ENCODE results near the gene OLFM1. TPM values are rescaled to one million over a fixed set of nuclear protein-coding genes. Genes with fewer than 3 reads are reported as not detected.

OLFM1 gene
- total and polyA plus RNA-seq, 9 of the 15 experiments (the other 6 are each of a cell fraction or from before 2014, with no cell fraction given): not detected

GRCh38 chr9:135081264-135081660, 6.2 kb upstream of the OLFM1 start:
- no peak overlapping the region for H3K4me3 ChIP-seq
- no peak overlapping the region for H3K27ac ChIP-seq (ENCODE audit: extremely low read depth, low read depth, low read length)
- no peak overlapping the region for H3K9ac ChIP-seq (ENCODE audit: insufficient read depth in 1 of 2, low read depth in 2 of 2, low read length in 2 of 2)
- in situ Hi-C loops (cut with MboI) (no loop called here), intact Hi-C loops (cut with micrococcal nuclease) (no loop called here)
- no peak overlapping the region for H2AFZ ChIP-seq (ENCODE audit: low read depth, low read length)
- no peaks in the 10 kb centered on the region for H3K79me2 ChIP-seq (ENCODE audit: control insufficient read depth, insufficient read depth, low read length)
- BruUV-seq (replicated peaks): no TSS peak
- H3K9me3 ChIP-seq (replicated peaks; ENCODE audit: control insufficient read depth, insufficient read depth, low read depth, low read length): no peaks in the 10 kb centered on the region
- ATAC-seq (no peak), DNase-seq (ENCODE audit: extremely low read depth in 1 of 4, low spot score in 3 of 4) (no peak), FAIRE-seq (no peak)
- no peak overlapping the region for H3K4me2 ChIP-seq (ENCODE audit: insufficient read depth, low read length)
- H3K4me1 ChIP-seq (replicated peaks in 1 of 2; ENCODE audit: control insufficient read depth in 2 of 2, insufficient read depth in 2 of 2, low read length in 2 of 2): peaks cover 0 to 2% of the 10 kb centered on the region in 2 experiments; a peak in 2 of 5 replicates
- H3K36me3 ChIP-seq (ENCODE audit: control insufficient read depth, insufficient read depth, low read length): no peaks in the 10 kb centered on the region
- H3K27me3 ChIP-seq (ENCODE audit: control insufficient read depth in 2 of 2, insufficient read depth in 2 of 2, low read length in 2 of 2): peaks cover 9 to 62% of the 10 kb centered on the region in 2 experiments; a peak in 3 of 5 replicates
- TF ChIP-seq CAMTA2 (CRISPR knock-in tag; conservative IDR thresholded peaks at IDR 0.05): no peak
- CTCF ChIA-PET (ENCODE audit: low intra/inter-chr PET ratio): no interaction called here
- H3K9me1 ChIP-seq (ENCODE audit: control insufficient read depth, insufficient read depth, low read length): no peaks in the 10 kb centered on the region
- under 1% methylated on average over 15 of the region's 15 CpGs for WGBS (ENCODE audit: insufficient coverage, low coverage, missing lambda C conversion rate)
- H4K20me1 ChIP-seq (replicated peaks; ENCODE audit: control insufficient read depth, insufficient read depth, low read length): peaks cover 9% of the 10 kb centered on the region; the same call in 1 of the 2 replicates
- POLR2A ChIA-PET: no interaction called here

- no peak overlapping the region for H3K4me3 ChIP-seq
- H3K27me3 ChIP-seq (ENCODE audit: control insufficient read depth in 2 of 2, insufficient read depth in 2 of 2, low read length in 2 of 2): peaks cover 9 to 62% of the 10 kb centered on the region in 2 experiments; a peak in 3 of 5 replicates
- H3K36me3 ChIP-seq (ENCODE audit: control insufficient read depth, insufficient read depth, low read length): no peaks in the 10 kb centered on the region
- H3K79me2 ChIP-seq (ENCODE audit: control insufficient read depth, insufficient read depth, low read length): no peaks in the 10 kb centered on the region
- H3K9me1 ChIP-seq (ENCODE audit: control insufficient read depth, insufficient read depth, low read length): no peaks in the 10 kb centered on the region
- H2AFZ ChIP-seq (ENCODE audit: low read depth, low read length): no peak overlapping the region
- TF ChIP-seq E2F6 (IDR thresholded peaks at IDR 0.05; ENCODE audit: borderline replicate concordance in 1 of 2, extremely low read depth in 1 of 2, insufficient read depth in 1 of 2, insufficient read length in 1 of 2, low read depth in 1 of 2, low read length in 1 of 2, poor library complexity in 1 of 2, severe bottlenecking in 1 of 2): no peak
- TF ChIP-seq ZNF395 (CRISPR knock-in tag; IDR thresholded peaks at IDR 0.05): no peak
- no peak for TF ChIP-seq MAFG (tag; conservative IDR thresholded peaks at IDR 0.05)
- TF ChIP-seq EHMT2 (IDR thresholded peaks at IDR 0.05): no peak
- TF ChIP-seq ZNF217 (CRISPR knock-in tag; IDR thresholded peaks at IDR 0.05): no peak
- no peak for TF ChIP-seq GTF2A2 (tag; IDR thresholded peaks at IDR 0.05)
- TF ChIP-seq SP1 (CRISPR knock-in tag; IDR thresholded peaks at IDR 0.05): no peak
- no peak overlapping the region for H3K4me2 ChIP-seq (ENCODE audit: insufficient read depth, low read length)
- H3K4me1 ChIP-seq (replicated peaks in 1 of 2; ENCODE audit: control insufficient read depth in 2 of 2, insufficient read depth in 2 of 2, low read length in 2 of 2): peaks cover 0 to 6% of the 10 kb centered on the region in 2 experiments; a peak in 2 of 5 replicates
- no peak overlapping the region for H3K9ac ChIP-seq (ENCODE audit: insufficient read depth in 1 of 2, low read depth in 2 of 2, low read length in 2 of 2)
- no peaks in the 10 kb centered on the region for H3K9me3 ChIP-seq (replicated peaks; ENCODE audit: control insufficient read depth, insufficient read depth, low read depth, low read length)
- POLR2A ChIA-PET: no interaction called here
- ATAC-seq: no peak
- under 1% methylated on average over 16 of the region's 16 CpGs for WGBS (ENCODE audit: insufficient coverage, low coverage, missing lambda C conversion rate)
- peaks cover 9% of the 10 kb centered on the region; the same call in 1 of the 2 replicates for H4K20me1 ChIP-seq (replicated peaks; ENCODE audit: control insufficient read depth, insufficient read depth, low read length)
- no peak overlapping the region for H3K27ac ChIP-seq (ENCODE audit: extremely low read depth, low read depth, low read length)
- FAIRE-seq: no peak
- intact Hi-C loops (cut with micrococcal nuclease): no loop called here
- in situ Hi-C loops (cut with MboI): no loop called here
- CTCF ChIA-PET (ENCODE audit: low intra/inter-chr PET ratio): no interaction called here
- DNase-seq (ENCODE audit: extremely low read depth in 1 of 4, low spot score in 3 of 4): no peak
- BruUV-seq (replicated peaks): no TSS peak
Observed at GRCh38 chr9:135081731-135082130, 5.7 kb upstream of the OLFM1 start.

Measured in K562 (cell line).